GM19395 (cell line): Measurements from ENCODE around the gene ASTN2.

Experiments used
- ATAC-seq: cut with Tn5 transposase; IDR thresholded peaks from one replicate; pipeline ENCODE4 v1.9.1; 2021; ENCODE audit warnings: mild to moderate bottlenecking, moderate library complexity; ENCODE audit not compliant: unreplicated experiment

ASTN2 gene

DNA sequence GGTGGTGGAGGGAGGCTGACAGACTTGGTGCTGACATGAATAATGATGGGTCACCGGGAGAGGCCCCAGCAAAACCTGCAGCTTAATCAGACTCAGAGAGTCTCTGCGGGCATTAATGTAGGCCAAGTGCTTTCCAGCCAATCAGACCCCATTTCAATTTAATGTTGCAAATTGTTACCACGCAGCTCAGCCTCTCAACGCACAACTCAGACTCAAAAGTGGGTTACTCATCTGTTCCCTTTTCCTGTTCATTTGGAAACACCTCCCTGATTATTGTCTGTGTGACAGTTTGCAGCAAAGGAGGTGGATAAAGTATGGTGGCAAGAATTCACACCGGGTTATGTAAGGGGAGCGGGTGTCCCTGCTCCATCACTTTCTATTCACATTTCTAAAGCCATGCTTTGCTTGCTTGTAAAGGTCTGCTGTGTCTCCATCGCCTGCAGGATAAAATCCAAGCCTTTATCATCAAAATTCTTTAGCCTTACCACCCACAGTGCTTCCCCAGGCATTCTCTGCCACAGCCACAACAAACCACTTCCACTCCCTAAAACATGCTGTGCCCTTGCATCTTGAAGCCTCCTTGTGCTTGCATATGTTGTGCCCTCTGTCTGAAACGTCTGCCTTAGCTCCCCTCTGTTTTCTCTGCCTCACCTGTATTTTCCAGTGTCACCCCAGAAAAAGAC lies 156.5 kb downstream of the ASTN2 start:
- ATAC-seq: no peak

- no peak for ATAC-seq
These were observed 161.6 kb downstream of the ASTN2 start for GRCh38 chr9:117253261-117253660.

GRCh38 chr9:117250610-117251215 lies 164.1 kb downstream of the ASTN2 start:
- no peak for ATAC-seq

DNA sequence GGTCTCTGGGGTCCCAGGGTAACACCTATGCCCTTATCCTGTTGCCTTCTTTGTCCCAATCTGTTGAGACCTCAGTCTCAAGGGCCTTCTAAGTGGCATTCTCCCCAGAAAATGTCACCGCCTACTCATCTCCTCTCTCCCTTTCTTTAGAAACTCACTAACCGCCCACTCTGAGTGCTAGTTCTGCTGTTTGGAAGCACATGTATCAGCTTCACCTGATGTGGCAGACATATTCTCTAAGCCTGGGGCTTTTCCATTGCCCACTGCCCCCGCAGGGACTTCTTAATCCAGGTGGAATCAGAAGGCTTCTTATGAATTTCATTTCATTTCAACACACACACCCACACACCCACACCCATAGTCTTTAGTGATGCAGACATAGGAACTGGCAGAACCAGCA lies 165.1 kb downstream of the ASTN2 start:
- ATAC-seq: no peak

- ATAC-seq: no peak
These were observed 167.6 kb downstream of the ASTN2 start for GRCh38 chr9:117247266-117247665.

DNA sequence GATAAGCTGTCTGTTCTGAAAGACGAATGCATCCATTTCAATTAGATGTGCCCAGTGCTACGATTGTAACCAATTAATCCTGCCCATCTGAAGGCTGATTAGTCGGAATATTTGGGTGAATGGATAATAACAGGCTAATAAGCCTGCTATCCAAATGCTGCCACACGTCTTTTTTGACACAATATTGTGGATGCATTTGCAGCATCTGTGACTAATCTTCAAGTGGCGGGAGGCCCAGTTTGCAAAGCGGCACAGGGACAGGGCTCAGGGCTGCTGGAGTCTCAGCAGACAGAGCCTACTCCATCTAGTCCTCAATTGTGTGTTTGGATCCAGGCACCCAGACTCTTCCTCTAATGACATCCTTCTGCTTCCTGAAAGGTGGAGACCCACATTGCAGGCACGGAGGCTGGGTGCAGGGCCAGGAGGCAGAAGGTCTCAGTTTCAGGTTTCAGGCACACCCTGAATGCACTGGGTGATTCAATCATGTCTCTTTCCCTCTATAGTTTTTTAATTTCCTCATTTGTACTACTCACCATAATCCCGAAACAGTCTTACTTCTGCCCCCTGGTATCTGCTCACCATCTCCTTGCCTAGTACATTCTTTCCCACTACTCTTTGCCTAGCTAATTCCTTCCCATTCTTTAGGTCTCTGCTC lies 169.6 kb downstream of the ASTN2 start:
- ATAC-seq: no peak

- no peak for ATAC-seq
These were observed 172.8 kb downstream of the ASTN2 start for GRCh38 chr9:117242082-117242481.

- ATAC-seq: no peak
These were observed 175.4 kb downstream of the ASTN2 start for GRCh38 chr9:117239428-117239827.

DNA sequence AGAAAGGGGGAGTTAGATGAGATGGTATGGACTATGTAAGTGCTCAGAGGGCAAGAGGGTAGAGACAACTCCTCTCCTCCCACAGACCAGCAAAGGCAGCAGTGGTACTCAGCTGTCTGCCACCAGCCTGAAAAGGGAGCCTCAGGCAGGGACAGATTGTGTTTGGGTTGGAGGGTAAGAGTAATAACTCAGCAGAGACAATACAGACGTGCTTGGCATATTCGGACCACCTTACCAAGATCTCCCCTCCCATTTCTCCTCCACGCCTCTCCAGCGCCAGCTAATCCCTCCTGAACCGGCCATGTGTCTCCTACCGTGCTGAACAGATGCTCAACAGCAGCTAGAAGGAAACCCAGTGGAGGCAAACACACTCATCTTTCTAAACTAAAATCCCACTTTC lies 180.8 kb downstream of the ASTN2 start:
- ATAC-seq: no peak

- ATAC-seq: no peak
These were observed 181.8 kb downstream of the ASTN2 start for GRCh38 chr9:117233016-117233415.

- no peak for ATAC-seq
These were observed 182.6 kb downstream of the ASTN2 start for GRCh38 chr9:117232281-117232680.

DNA sequence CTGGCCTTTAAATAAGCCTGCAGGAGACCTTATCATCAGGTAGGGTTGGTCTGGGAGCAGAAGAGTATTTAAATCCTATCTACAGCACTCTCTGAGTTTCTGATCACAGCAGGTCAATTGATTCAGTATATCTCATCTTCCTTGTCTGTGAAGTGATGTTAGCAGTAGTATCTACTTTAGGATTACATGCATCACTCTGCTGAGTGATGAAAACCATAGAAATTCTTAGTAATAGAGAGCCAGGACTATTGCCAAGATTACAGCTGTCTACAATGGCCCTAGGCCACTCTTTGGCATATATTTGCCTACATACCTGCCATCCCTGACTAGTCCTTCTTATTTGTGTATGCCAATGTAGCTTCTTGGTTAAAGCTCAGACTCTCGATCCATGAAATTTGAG lies 183.8 kb downstream of the ASTN2 start:
- no peak for ATAC-seq

GRCh38 chr9:117224695-117225094 lies 190.2 kb downstream of the ASTN2 start:
- no peak for ATAC-seq

GRCh38 chr9:117218951-117219350 lies 195.9 kb downstream of the ASTN2 start:
- ATAC-seq: no peak

DNA sequence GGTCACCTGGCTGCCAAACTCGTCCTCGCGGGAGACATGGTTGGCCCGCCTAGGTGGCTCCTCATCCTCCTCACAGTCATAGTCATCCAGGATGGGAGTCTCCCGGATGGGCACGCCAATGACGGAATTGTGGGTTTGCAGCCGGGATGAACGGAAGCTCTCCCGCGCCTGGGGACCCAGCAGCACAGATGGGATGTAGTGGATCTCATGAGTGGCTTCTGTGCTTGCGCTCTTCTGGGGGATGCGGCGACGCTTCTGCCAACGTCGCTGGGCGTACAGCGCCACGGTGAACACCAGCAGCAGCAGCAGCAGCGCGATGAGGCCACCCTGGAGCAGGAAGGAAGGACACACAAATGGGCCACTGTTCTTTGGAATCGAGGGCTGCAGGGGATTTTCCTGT lies 200.4 kb downstream of the ASTN2 start:
- ATAC-seq: no peak

GRCh38 chr9:117211280-117211679 lies 203.6 kb downstream of the ASTN2 start:
- ATAC-seq: no peak

- ATAC-seq: no peak
These were observed 209.1 kb downstream of the ASTN2 start for GRCh38 chr9:117205806-117206205.

- no peak for ATAC-seq
These were observed 209.9 kb downstream of the ASTN2 start for GRCh38 chr9:117204971-117205370.

GRCh38 chr9:117191504-117192261 lies 223.2 kb downstream of the ASTN2 start:
- no peak for ATAC-seq

DNA sequence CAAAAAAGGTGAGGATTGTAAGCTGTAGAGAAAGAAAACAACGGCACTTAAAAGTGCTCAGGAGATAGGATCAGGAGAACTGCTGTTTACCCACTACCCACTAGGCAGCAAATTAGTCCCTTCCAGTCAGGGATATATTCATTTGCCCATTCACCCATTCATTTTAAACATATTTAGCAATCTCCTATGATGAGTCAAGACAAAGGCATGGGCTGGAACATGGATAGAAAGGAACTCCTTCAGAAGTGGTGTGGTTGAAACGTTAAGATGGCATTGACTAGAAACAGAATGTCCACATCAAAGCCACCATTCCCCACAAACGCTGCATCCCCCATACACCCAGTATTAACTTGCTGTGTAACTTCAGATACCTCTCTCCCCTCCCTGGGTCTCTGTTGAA lies 225.7 kb downstream of the ASTN2 start:
- no peak for ATAC-seq

GRCh38 chr9:117188394-117188793 lies 226.5 kb downstream of the ASTN2 start:
- ATAC-seq: no peak

- no peak for ATAC-seq
These were observed 227.4 kb downstream of the ASTN2 start for GRCh38 chr9:117187498-117187897.
